NCI-H2081 treated with DMSO at 0.1 percent for 48 hours (cell line): ENCODE measurements around the gene NOCT.
A peak's percentile ranks its signal among the peaks of the same experiment; 100 is the strongest.
"Not testable (repeated sequence)": the region's sequence is repeated elsewhere in the genome, so short reads cannot be mapped to it uniquely, and the experiment has no call there.

Experiments used
- DNase-seq: peaks from one replicate; lab custom pipeline; 2025; lab: John Stamatoyannopoulos, UW

NOCT gene

DNA sequence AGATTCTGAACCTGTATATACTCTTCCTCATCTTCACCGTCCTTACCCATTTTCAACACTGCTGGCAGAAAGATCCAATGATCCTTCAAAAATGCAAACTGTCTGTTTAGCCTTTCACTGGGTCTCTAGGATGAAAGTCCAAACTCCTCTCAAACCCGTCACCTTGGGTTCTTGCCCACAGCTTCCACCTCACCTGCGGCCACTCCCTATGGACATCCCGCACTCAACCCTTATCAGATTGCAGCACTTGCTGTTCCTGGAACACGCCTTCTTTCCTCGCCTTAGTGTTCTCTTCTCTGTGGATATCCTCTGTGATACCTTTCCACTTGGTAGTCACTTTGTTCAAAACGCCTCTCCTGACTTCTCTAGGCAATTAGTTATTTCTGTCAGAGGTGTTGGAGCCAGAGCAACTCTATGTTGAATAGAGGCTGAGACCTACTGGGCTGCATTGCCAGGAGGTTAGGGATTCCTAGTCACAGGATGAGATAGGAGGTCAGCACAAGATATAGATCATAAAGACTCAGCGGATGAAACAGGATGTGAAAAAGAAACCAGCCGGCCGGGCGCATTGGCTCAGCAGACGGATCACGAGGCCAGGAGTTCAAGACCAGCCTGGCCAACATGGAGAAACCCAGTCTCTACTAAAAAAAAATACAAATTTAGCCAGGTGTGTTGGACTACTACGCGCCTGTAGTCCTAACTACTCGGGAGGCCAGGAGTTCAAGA, 4.2 kb upstream of the NOCT start:
- DNase-seq: no peak

GRCh38 chr4:139014371-139015268, 961 bp upstream of the NOCT start:
- no peak for DNase-seq

GRCh38 chr4:139015948-139016471, 429 bp downstream of the NOCT start:
- no peak for DNase-seq

GRCh38 chr4:139017861-139018260, 2.3 kb downstream of the NOCT start:
- DNase-seq: no peak

DNA sequence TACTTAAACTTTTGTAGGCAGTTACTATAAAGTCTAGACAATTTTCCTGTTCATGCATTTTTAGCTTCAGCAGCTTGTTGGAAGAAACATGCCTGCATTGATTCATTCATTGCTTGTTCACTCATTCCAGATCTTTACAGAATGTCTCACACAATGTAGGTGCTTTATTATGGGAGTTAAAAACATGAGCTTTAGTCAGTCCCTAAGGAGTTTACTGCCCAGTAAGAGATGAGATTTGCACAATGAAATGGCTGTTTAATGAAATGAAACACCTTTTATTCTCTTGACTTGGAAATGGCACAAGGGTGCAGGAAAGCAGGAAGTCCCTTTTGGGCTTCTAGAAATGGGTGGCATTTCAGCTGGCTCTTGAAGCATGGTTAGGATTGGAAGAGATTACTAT, 2.9 kb downstream of the NOCT start:
- no peak for DNase-seq

GRCh38 chr4:139018971-139019758, 3.6 kb downstream of the NOCT start:
- DNase-seq: no peak

- DNase-seq: no peak
Observed at GRCh38 chr4:139020384-139020783, 4.8 kb downstream of the NOCT start.

DNA sequence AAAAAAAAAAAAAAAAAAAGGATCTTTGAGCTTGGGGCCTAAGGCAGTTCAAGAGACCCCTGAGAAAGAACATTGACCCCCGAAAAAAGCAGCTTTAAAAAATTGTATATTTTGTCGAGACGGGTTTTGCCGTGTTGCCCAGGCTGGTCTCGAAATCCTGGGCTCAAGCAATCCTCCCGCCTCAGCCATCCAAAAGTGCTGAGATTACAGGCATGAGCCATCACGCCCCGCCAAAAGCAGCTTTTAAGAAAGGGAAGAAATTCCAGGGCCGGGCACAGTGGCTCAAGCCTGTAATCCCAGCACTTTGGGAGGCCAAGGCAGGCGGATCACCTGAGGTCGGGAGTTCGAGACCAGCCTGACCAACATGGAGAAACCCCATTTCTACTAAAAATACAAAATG, 5.5 kb downstream of the NOCT start:
- DNase-seq: not testable (repeated sequence)

DNA sequence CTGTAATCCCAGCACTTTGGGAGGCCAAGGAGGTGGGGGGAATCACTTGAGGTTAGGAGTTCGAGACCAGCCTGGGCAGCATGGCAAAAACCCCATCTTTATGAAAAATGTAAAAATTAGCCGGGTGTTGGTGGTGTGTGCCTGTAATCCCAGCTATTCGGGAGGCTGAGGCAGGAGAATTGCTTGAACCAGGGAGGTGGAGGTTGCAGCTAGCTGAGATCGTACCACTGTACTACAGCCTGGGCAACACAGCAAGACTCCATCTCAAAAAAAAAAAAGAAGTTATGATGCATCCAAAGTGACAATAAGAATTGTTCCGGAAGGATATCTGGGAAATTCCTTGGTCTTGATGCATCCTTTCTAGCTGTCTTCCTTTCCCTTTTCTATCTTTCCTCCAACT, 7.3 kb downstream of the NOCT start:
- DNase-seq: no peak

DNA sequence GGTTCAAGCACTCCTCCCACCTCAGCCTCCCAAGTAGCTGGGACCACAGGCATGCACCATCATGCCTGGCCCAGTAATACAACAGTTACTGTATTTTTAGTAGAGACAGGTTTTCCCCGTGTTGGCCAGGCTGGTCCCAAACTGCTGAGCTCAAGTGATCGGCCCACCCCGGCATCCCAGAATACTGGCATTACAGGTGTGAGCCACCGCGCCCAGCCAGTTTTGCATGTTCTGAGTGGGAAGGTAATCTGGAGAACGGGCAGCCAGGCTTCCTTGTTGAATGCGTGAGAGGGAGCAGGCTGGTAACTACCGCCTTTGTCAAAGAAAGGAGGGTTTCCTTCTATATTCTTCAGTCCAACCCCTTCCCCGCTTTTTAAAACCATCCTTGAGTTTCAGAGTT, 9.1 kb downstream of the NOCT start:
- no peak for DNase-seq

DNA sequence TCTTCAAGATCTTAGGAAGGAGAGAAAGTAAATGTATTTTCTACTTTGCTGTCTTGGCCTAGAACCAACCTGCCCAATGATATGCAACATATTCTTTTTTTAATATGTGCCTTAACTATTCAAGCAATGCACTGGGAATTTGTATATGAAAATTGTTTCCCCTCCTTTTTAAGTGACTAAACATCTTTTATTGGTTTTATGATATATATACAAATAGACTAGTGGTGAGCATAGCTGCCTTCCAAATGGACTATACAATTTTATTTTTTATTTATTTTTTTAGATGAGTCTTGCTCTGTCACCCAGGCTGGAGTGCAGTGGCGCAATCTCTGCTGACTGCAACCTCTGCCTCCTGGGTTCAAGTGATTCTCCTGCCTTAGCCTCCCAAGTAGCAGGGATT, 10.3 kb downstream of the NOCT start:
- DNase-seq: no peak

DNA sequence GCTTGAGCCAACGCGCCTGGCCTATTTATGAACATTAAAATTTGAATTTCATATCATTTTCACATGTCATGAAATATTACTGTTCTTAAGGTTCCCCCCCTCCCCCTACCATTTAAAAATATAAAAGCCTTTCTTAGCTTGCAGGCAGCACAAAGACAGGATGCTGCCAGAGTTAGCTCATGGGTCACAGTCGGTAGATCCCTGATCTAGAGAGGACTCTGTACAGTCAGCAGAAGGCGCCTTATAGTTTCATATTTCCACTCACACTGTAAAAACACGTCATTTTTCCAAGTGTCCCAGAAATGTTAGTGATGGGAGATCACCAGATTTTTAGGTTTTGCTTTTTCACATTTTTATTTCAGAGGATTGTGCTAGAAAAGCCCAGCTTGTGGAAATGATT, 12.2 kb downstream of the NOCT start:
- DNase-seq: no peak

GRCh38 chr4:139028191-139028661, 12.6 kb downstream of the NOCT start:
- no peak for DNase-seq

DNA sequence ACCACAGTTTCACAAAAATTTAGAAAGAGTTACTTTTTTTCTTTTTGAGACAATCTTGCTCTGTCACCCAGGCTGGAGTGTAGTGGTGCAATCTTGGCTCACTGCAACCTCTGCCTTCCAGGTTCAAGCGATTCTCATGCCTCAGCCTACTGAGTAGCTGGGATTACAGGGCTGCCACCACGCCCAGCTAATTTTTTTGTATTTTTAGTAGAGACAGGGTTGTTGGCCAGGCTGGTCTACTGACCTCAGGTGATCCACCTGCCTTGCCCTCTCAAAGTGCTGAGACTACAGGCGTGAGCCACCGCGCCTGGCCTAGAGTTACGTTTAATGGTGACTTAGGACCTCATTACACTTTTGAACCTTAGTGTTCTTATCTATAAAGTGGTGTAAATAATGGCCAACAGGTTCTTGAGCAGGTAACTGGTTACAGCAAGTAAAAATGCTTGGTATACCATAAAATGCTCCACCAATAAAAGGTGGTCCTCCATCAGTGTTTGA, 14.3 kb downstream of the NOCT start:
- not testable (repeated sequence) for DNase-seq

DNA sequence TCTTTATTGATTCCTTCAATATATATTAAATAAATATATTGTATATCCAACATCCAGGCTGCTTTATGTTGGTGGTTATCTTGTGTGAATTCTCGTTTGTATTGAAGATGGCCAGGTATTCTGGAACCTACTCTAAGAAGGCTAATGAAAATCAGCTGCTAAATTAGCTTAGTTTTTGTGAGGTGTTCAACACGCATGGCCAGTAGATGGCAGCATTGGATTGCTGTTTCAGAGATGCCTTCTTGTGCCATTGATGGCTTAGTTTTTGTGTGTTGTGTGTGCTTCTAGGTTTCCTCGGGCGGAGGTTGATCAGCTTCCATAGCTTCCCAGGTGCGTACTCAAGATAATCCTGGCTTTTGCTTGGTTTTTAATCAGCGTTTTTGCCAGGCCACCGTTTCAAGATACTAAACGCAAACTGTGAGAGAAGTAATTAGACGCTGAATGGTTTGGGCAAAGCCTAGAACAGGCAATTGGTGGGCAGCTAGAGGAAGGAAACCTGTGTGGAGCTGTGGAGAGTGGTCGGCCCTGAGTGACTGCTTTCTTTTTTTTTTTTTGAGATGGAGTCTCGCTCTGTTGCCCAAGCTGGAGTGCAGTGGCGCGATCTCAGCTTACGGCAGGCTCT, 15.1 kb downstream of the NOCT start:
- DNase-seq: peak; percentile 25

GRCh38 chr4:139035650-139036049, 20.1 kb downstream of the NOCT start:
- no peak for DNase-seq

DNA sequence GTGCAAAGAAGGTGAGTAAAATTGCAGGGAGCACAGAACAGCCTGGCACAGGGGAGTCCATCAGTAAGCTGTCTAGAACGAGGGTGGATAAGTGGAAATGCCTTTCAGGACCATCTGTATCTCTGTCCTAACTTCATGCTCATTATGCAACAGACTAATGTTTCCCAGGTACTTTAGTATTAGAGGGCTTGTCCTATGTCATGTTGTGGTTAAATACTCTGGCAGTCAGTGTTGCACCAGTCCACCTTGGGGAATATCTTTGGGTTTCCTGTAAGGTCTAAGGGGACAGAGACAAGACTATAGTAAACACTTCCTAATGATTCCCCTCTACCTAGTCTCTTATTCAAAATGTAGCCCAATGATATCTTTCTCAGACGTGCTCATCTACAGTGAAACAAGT, 21.3 kb downstream of the NOCT start:
- no peak for DNase-seq

- no peak for DNase-seq
Observed at GRCh38 chr4:139038874-139039443, 23.4 kb downstream of the NOCT start.

GRCh38 chr4:139042981-139043460, 27.4 kb downstream of the NOCT start:
- DNase-seq: no peak

DNA sequence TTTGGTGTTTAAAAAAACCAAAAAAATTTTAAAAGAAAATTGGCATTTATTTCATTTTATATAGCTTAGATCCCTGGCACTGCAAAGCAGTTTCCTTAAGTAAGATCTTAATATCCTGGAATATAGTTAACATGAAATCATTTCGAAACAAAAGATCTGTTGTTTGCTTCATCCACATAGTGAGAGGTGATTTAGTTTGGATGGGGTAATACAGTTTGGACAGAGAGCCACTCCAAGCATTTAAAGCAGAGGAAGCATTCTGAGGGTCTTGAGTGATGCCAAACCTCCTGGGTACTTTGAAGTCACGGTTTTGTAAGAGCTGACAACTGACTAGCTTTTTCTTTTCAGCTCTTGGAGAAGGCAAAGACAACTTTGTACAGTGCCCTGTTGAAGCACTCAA, 28.7 kb downstream of the NOCT start:
- DNase-seq: no peak

DNA sequence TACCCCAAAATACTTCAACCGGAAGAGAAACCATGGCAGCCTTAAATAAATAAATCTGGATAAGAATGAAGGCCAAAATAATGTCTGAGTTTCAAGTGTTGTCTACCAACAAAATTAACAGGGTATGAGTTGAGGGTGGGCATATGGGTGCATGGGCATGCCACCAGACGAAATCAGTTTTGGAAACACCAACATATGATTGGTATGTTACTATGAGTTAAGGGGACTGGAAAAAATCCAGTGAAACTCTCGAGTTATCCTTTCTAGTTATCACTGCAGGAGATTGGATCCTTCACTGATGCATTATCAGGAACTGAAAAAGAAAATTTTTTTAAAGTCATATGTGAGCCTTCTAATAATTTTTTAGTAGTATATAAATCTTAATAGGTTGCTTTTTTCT, 32.4 kb downstream of the NOCT start:
- no peak for DNase-seq
